ENCODE data around the gene KIAA0319L. TPM values are rescaled to one million over a fixed set of nuclear protein-coding genes. Genes with fewer than 3 reads are reported as not detected.

Gene KIAA0319L
- total RNA-seq, 2 experiments from 2014 or later: 25.3 to 44.9 TPM

DNA sequence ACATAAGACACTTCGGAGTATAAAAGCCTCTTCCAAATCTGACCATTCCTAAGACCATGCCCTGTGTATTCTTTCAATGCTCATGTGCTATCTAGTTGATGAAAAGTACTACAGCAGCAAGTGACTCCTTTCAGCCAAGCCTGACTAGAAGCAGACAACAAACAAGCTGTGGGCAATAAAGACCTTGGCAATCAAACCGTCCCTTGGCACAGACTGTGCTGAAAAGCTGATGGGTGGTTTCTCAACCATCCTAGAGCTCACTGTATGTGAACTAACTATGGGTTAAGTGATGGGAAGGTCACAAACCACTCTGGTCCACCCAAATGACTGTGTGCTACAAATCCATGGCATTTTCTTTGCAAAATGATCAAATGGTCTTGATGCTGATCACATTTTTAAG lies 94.0 kb downstream of the KIAA0319L start:
- H3K36me3 ChIP-seq (ENCODE audit: insufficient read depth, low read length): peaks cover 56% of the 10 kb centered on the region

DNA sequence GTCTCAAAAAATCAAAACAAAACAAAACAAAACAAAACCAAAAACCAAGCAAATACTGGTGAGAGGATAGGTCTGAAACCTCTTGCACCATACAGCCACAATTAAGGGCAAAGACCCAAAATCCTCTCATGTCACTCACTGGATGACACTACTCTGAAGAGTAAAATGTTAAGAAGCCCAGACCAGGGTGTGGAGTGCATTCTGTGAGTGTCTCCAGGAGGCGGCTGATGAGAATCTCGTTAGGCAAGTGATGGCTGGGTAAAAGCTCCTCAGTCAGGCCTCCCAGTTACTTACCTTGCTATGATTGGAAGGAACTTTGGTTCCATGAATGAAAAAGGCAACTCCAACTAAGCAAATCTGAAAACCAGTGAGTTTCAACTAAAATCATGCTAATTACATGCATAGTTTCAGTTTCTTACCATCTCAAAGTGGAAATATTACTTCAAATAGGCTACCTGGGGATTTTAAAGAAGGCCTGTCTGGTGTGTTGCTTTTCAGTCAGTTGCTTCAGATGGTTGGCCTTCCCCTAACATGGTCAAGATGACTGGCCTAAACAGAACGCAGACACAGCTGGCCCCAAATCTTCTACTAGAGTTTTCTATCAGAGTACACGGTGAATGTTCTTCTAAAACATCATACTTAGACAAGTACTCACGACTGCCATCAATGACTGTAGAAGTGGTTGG lies 95.1 kb downstream of the KIAA0319L start:
- intact Hi-C loops (cut with micrococcal nuclease; ENCODE audit: unreplicated experiment): no loop called here
- CTCF ChIA-PET (ENCODE audit: unreplicated experiment): no interaction called here
- peaks cover 7% of the 10 kb centered on the region; the same call in 1 of the 2 replicates for H3K9me3 ChIP-seq (ENCODE audit: low read length)
- TF ChIP-seq, protein P1, sequence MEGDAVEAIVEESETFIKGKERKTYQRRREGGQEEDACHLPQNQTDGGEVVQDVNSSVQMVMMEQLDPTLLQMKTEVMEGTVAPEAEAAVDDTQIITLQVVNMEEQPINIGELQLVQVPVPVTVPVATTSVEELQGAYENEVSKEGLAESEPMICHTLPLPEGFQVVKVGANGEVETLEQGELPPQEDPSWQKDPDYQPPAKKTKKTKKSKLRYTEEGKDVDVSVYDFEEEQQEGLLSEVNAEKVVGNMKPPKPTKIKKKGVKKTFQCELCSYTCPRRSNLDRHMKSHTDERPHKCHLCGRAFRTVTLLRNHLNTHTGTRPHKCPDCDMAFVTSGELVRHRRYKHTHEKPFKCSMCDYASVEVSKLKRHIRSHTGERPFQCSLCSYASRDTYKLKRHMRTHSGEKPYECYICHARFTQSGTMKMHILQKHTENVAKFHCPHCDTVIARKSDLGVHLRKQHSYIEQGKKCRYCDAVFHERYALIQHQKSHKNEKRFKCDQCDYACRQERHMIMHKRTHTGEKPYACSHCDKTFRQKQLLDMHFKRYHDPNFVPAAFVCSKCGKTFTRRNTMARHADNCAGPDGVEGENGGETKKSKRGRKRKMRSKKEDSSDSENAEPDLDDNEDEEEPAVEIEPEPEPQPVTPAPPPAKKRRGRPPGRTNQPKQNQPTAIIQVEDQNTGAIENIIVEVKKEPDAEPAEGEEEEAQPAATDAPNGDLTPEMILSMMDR (conservative IDR thresholded peaks at IDR 0.05; ENCODE audit: low read length): no peak
- no peak for TF ChIP-seq EZH2phosphoT487 (IDR thresholded peaks at IDR 0.05; ENCODE audit: borderline replicate concordance, low read depth, low read length)
- H3K27ac ChIP-seq (ENCODE audit: low read depth, low read length, poor library complexity, severe bottlenecking): no peak overlapping the region
- H3K4me3 ChIP-seq (ENCODE audit: low read depth, low read length, poor library complexity, severe bottlenecking): no peak overlapping the region
- no peak overlapping the region for H2AFZ ChIP-seq (ENCODE audit: low read length)
- H3K9me2 ChIP-seq (ENCODE audit: insufficient read depth, low read length): no peaks in the 10 kb centered on the region
- no TSS peak for BruUV-seq (replicated peaks)
- H3K79me2 ChIP-seq (ENCODE audit: insufficient read depth, low read depth, low read length): no peaks in the 10 kb centered on the region
- DNase-seq (ENCODE audit: low spot score): no peak
- H3K4me2 ChIP-seq (ENCODE audit: low read length): no peak overlapping the region
- peaks cover 48% of the 10 kb centered on the region for H3K36me3 ChIP-seq (ENCODE audit: insufficient read depth, low read length)
- POLR2A ChIA-PET: interaction anchor here (1.0 kb wide), 1 partner anchor 73 kb away, joined by 3 read pairs; no protein-coding TSS in a partner anchor
- H4K20me1 ChIP-seq (ENCODE audit: insufficient read depth, low read length): no peaks in the 10 kb centered on the region
- no peaks in the 10 kb centered on the region for H3K4me1 ChIP-seq (ENCODE audit: insufficient read depth, low read length, poor library complexity, severe bottlenecking)

More for the DNA sequence above, 94.0 kb downstream of the KIAA0319L start:
- H4K20me1 ChIP-seq (ENCODE audit: insufficient read depth, low read length): no peaks in the 10 kb centered on the region
- H3K4me1 ChIP-seq (ENCODE audit: insufficient read depth, low read length, poor library complexity, severe bottlenecking): no peaks in the 10 kb centered on the region
- no peak overlapping the region for H3K27ac ChIP-seq (ENCODE audit: low read depth, low read length, poor library complexity, severe bottlenecking)
- H3K9me2 ChIP-seq (ENCODE audit: insufficient read depth, low read length): no peaks in the 10 kb centered on the region
- no peak for TF ChIP-seq EZH2phosphoT487 (IDR thresholded peaks at IDR 0.05; ENCODE audit: borderline replicate concordance, low read depth, low read length)
- TF ChIP-seq, protein P1 (conservative IDR thresholded peaks at IDR 0.05; ENCODE audit: low read length): no peak
- intact Hi-C loops (cut with micrococcal nuclease; ENCODE audit: unreplicated experiment): no loop called here
- ChIA-PET POLR2A (interaction anchor here (0.6 to 1.0 kb wide), 4 partner anchors 72 to 212 kb away, joined by 3 read pairs; no protein-coding TSS in a partner anchor), CTCF (ENCODE audit: unreplicated experiment) (interaction anchor here (0.6 kb wide), 1 partner anchor 96 kb away, joined by 6 read pairs; no protein-coding TSS in a partner anchor)
- BruUV-seq (replicated peaks): no TSS peak
- H3K9me3 ChIP-seq (ENCODE audit: low read length): peaks cover 7% of the 10 kb centered on the region; the same call in 1 of the 2 replicates
- no peak for DNase-seq (ENCODE audit: low spot score)
- no peaks in the 10 kb centered on the region for H3K79me2 ChIP-seq (ENCODE audit: insufficient read depth, low read depth, low read length)
- H2AFZ ChIP-seq (ENCODE audit: low read length): no peak overlapping the region
- H3K4me3 ChIP-seq (ENCODE audit: low read depth, low read length, poor library complexity, severe bottlenecking): no peak overlapping the region
- H3K4me2 ChIP-seq (ENCODE audit: low read length): no peak overlapping the region

DNA sequence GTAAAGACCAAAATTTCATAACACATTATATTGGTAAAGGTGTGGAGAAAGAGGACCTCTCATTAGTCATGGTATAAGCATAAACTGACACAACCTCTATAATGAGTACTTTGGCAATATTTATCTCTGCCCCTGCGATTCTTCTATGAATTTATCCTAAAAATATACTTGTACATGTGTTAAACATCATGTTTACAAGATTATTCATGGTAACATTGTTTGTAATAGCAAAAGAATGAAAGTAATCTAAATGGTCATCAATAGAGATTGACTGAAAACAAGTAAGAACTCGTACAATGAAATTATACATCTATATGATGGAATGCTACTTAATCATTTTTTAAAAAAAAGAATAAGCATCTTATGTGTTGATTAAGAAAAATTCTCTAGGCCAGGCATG lies 96.4 kb downstream of the KIAA0319L start:
- ChIA-PET CTCF (ENCODE audit: unreplicated experiment) (no interaction called here), POLR2A (no interaction called here)
- no peaks in the 10 kb centered on the region for H3K4me1 ChIP-seq (ENCODE audit: insufficient read depth, low read length, poor library complexity, severe bottlenecking)
- no peaks in the 10 kb centered on the region for H4K20me1 ChIP-seq (ENCODE audit: insufficient read depth, low read length)
- H3K4me3 ChIP-seq (ENCODE audit: low read depth, low read length, poor library complexity, severe bottlenecking): no peak overlapping the region
- H3K27ac ChIP-seq (ENCODE audit: low read depth, low read length, poor library complexity, severe bottlenecking): no peak overlapping the region
- H3K9me2 ChIP-seq (ENCODE audit: insufficient read depth, low read length): no peaks in the 10 kb centered on the region
- TF ChIP-seq, protein P1 (conservative IDR thresholded peaks at IDR 0.05; ENCODE audit: low read length): no peak
- no peak for TF ChIP-seq EZH2phosphoT487 (IDR thresholded peaks at IDR 0.05; ENCODE audit: borderline replicate concordance, low read depth, low read length)
- H3K79me2 ChIP-seq (ENCODE audit: insufficient read depth, low read depth, low read length): no peaks in the 10 kb centered on the region
- H3K36me3 ChIP-seq (ENCODE audit: insufficient read depth, low read length): peaks cover 39% of the 10 kb centered on the region
- no peak overlapping the region for H2AFZ ChIP-seq (ENCODE audit: low read length)
- DNase-seq (ENCODE audit: low spot score): no peak
- H3K4me2 ChIP-seq (ENCODE audit: low read length): no peak overlapping the region
- H3K9me3 ChIP-seq (ENCODE audit: low read length): peaks cover 7% of the 10 kb centered on the region; the same call in 1 of the 2 replicates
- intact Hi-C loops (cut with micrococcal nuclease; ENCODE audit: unreplicated experiment): no loop called here
- BruUV-seq (replicated peaks): no TSS peak

Data from OCI-LY7 (cell line).